ENCODE measurements around the gene EMD.

The EMD gene

DNA sequence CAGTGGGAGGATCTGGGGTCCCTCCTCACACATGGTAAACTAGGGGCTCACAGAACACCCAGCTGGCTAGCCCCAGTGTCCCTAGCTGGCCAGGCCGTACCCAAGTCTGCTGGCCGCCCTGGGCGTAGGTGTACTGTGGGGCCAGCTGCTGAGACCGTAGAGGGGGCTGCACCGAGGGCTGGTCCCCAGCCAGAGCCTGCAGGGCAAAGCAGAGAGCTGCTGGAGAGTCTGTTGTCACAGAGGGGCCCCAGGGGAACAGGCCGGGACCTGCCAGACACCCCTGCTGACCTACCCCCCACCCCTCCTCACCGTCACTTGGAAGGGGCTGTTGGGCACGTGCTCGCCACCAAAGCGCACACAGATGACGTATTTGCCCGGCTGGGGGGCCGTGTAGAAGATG, 24.6 kb upstream of the EMD start:
- Histone ChIP-seq H3K4me1 (ENCODE audit: control insufficient read depth, insufficient read depth, low read length, poor library complexity, severe bottlenecking) (peaks cover 86% of the 10 kb centered on the region), H3K27ac (ENCODE audit: insufficient read depth, low read length, poor library complexity, severe bottlenecking) (no peak overlapping the region), H3K9me3 (ENCODE audit: control insufficient read depth, low read length) (no peaks in the 10 kb centered on the region), H3K36me3 (ENCODE audit: control insufficient read depth, insufficient read depth, low read length) (peaks cover 88% of the 10 kb centered on the region), H3K4me3 (ENCODE audit: insufficient read depth, low read depth, low read length, poor library complexity, severe bottlenecking) (no peak overlapping the region), H3K27me3 (replicated peaks; ENCODE audit: control insufficient read depth, insufficient read depth, low read length, poor library complexity, severe bottlenecking) (no peaks in the 10 kb centered on the region)
- no peak for DNase-seq

DNA sequence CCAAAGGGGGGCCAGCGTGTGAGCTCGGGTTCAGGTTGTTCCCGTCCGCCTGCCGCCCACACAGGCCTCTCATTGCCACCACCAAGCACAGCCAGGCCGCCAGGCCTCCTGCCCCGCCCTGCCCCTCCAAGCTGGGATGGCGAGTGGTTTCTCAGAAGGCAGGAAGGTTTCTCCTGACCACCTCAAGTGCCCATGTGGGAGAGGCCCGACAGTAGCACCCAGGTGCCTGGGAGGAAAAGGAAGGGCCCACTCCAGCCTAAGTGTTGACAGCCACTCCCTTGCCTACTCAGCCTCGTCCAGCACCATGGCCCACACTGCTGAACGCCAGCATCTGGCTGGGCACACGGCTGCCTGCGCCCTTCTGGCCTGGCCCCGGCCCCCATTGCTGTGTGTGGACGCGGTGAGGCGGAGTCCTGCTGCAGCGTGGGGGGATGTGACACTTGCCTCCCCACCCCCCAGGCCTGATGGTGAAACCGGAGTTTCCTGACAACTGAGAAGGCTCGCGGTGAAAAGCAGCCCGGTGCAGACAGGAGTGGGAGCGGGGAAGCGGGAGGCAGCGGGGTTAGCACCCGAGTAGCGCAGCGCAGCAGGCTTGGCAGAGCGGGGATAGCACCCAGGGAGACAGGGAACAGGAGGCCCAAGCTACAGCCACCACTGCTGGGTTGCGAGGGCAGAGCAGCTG, 23.9 kb upstream of the EMD start:
- Histone ChIP-seq H3K36me3 (ENCODE audit: control insufficient read depth, insufficient read depth, low read length) (peaks cover 88% of the 10 kb centered on the region), H3K4me1 (ENCODE audit: control insufficient read depth, insufficient read depth, low read length, poor library complexity, severe bottlenecking) (peaks cover 79% of the 10 kb centered on the region), H3K27me3 (replicated peaks; ENCODE audit: control insufficient read depth, insufficient read depth, low read length, poor library complexity, severe bottlenecking) (no peaks in the 10 kb centered on the region), H3K4me3 (ENCODE audit: insufficient read depth, low read depth, low read length, poor library complexity, severe bottlenecking) (no peak overlapping the region), H3K9me3 (ENCODE audit: control insufficient read depth, low read length) (no peaks in the 10 kb centered on the region), H3K27ac (ENCODE audit: insufficient read depth, low read length, poor library complexity, severe bottlenecking) (peak overlapping the region; percentile 25)
- DNase-seq = no peak

DNA sequence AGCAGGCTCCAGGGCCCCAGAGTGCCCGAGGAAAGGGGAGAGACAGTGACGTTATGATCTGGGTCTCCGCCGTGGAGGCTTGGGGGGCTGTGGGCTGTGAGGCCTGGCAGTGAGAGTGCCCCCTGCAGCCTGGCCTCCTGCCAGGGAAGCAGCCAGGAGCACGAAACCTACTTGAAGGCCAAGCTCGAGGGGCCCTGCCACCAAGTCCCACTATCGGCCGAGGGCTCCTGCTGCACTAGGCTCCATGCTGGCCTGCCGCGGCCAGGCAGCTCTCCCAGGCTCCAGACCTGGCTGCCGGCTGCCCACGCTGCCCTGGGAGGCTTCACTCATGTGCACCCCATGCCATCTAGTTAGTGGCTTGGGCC, 23.3 kb upstream of the EMD start:
- peaks cover 74% of the 10 kb centered on the region for H3K4me1 ChIP-seq (ENCODE audit: control insufficient read depth, insufficient read depth, low read length, poor library complexity, severe bottlenecking)

DNA sequence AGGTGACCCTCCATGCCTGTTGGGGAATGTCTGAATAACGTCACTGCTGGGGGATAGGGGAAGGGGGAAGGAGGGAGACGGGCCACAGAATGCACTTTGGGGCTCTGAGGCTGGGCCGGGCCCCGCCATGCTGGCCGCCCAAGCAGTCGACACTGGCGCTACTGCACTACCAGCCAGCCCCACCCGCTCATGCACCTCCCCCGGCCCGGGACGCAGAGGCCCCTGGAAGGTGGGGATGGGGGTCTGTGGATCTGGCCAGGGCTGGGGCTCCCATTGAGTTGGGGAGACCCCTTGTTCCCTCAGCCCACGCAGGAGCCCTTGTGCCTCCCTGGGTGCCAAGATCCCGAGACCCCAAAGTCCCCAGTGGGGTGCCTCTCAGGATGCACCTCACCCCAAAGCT, 22.5 kb upstream of the EMD start:
- no peak overlapping the region for H3K4me3 ChIP-seq (ENCODE audit: insufficient read depth, low read depth, low read length, poor library complexity, severe bottlenecking)
- H3K36me3 ChIP-seq (ENCODE audit: control insufficient read depth, insufficient read depth, low read length) = peaks cover 87% of the 10 kb centered on the region
- no peak overlapping the region for H3K27ac ChIP-seq (ENCODE audit: insufficient read depth, low read length, poor library complexity, severe bottlenecking)
- no peaks in the 10 kb centered on the region for H3K27me3 ChIP-seq (replicated peaks; ENCODE audit: control insufficient read depth, insufficient read depth, low read length, poor library complexity, severe bottlenecking)
- no peak for DNase-seq
- H3K4me1 ChIP-seq (ENCODE audit: control insufficient read depth, insufficient read depth, low read length, poor library complexity, severe bottlenecking) = peaks cover 70% of the 10 kb centered on the region
- no peaks in the 10 kb centered on the region for H3K9me3 ChIP-seq (ENCODE audit: control insufficient read depth, low read length)

More for the DNA sequence above, 23.3 kb upstream of the EMD start:
- Histone ChIP-seq H3K36me3 (ENCODE audit: control insufficient read depth, insufficient read depth, low read length) (peaks cover 88% of the 10 kb centered on the region), H3K4me3 (ENCODE audit: insufficient read depth, low read depth, low read length, poor library complexity, severe bottlenecking) (no peak overlapping the region), H3K27ac (ENCODE audit: insufficient read depth, low read length, poor library complexity, severe bottlenecking) (peak overlapping the region; percentile 25), H3K27me3 (replicated peaks; ENCODE audit: control insufficient read depth, insufficient read depth, low read length, poor library complexity, severe bottlenecking) (no peaks in the 10 kb centered on the region), H3K9me3 (ENCODE audit: control insufficient read depth, low read length) (no peaks in the 10 kb centered on the region)
- no peak for DNase-seq

DNA sequence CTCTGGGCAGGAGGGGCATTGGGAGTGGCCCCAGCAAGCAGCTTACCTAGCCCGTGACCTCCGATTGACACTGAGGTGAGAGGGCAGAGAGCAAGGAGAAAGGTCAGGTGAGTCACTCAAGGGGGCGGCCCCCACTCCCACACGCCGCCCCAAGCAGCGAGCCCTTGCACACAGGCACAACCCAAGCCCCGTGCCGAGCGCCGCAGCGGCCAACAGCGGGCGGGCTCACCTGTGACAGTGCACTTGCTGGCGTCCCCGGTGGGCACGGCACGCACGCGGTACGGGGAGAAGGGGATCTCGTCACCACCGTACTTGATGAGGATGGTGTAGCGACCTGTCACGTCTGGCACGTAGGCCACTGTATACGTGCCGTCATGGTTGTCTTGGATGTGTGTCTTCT, 21.9 kb upstream of the EMD start:
- H3K9me3 ChIP-seq (ENCODE audit: control insufficient read depth, low read length) = no peaks in the 10 kb centered on the region
- H3K27me3 ChIP-seq (replicated peaks; ENCODE audit: control insufficient read depth, insufficient read depth, low read length, poor library complexity, severe bottlenecking) = no peaks in the 10 kb centered on the region
- H3K4me1 ChIP-seq (ENCODE audit: control insufficient read depth, insufficient read depth, low read length, poor library complexity, severe bottlenecking) = peaks cover 66% of the 10 kb centered on the region
- no peak for DNase-seq
- H3K36me3 ChIP-seq (ENCODE audit: control insufficient read depth, insufficient read depth, low read length) = peaks cover 89% of the 10 kb centered on the region
- H3K4me3 ChIP-seq (ENCODE audit: insufficient read depth, low read depth, low read length, poor library complexity, severe bottlenecking) = no peak overlapping the region
- no peak overlapping the region for H3K27ac ChIP-seq (ENCODE audit: insufficient read depth, low read length, poor library complexity, severe bottlenecking)

DNA sequence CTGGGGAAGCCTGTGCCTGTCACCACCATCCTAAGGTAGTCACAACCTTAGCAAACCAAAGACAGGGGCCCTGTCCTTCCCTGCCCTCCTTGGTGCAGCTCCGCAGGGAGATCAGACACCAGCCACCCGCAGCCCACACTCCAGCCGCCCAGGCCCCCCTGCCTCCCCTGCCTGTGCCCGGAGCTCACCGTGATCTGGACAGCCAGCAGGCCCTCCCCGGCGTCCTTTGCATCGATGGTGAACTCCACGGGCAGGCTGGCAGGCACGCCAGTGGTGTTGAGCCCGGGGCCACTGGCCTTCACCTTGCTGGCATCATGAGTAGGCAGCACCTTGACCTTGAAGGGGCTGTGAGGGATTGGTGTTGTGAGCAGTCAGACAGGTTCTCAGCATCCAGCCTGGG, 21.1 kb upstream of the EMD start:
- no peak for DNase-seq
- peaks cover 58% of the 10 kb centered on the region for H3K4me1 ChIP-seq (ENCODE audit: control insufficient read depth, insufficient read depth, low read length, poor library complexity, severe bottlenecking)
- H3K27ac ChIP-seq (ENCODE audit: insufficient read depth, low read length, poor library complexity, severe bottlenecking) = peak overlapping the region; percentile 18
- H3K27me3 ChIP-seq (replicated peaks; ENCODE audit: control insufficient read depth, insufficient read depth, low read length, poor library complexity, severe bottlenecking) = no peaks in the 10 kb centered on the region
- H3K4me3 ChIP-seq (ENCODE audit: insufficient read depth, low read depth, low read length, poor library complexity, severe bottlenecking) = no peak overlapping the region
- peaks cover 91% of the 10 kb centered on the region for H3K36me3 ChIP-seq (ENCODE audit: control insufficient read depth, insufficient read depth, low read length)
- no peaks in the 10 kb centered on the region for H3K9me3 ChIP-seq (ENCODE audit: control insufficient read depth, low read length)

DNA sequence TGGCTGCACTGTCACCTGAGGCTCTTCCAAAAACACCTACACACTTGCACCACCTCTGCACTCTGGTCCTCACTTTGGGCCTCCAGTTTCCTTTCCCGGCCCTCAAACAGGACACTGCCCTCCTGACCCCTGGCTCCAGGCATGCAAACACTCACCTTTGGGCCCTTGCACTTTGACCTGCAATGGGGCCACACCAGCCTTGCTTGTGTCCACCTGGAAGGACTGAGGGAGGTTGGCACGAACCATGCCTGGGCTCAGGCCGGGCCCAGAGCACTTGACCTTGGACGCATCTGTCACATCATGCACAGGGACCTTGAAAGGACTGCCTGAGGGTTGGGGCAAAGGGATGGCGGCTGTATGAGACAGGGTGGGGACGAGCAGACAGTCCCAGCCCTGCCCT, 20.3 kb upstream of the EMD start:
- peaks cover 50% of the 10 kb centered on the region for H3K4me1 ChIP-seq (ENCODE audit: control insufficient read depth, insufficient read depth, low read length, poor library complexity, severe bottlenecking)
- H3K36me3 ChIP-seq (ENCODE audit: control insufficient read depth, insufficient read depth, low read length) = peaks cover 92% of the 10 kb centered on the region
- no peaks in the 10 kb centered on the region for H3K9me3 ChIP-seq (ENCODE audit: control insufficient read depth, low read length)
- no peak overlapping the region for H3K4me3 ChIP-seq (ENCODE audit: insufficient read depth, low read depth, low read length, poor library complexity, severe bottlenecking)
- H3K27me3 ChIP-seq (replicated peaks; ENCODE audit: control insufficient read depth, insufficient read depth, low read length, poor library complexity, severe bottlenecking) = no peaks in the 10 kb centered on the region
- no peak for DNase-seq
- H3K27ac ChIP-seq (ENCODE audit: insufficient read depth, low read length, poor library complexity, severe bottlenecking) = no peak overlapping the region

DNA sequence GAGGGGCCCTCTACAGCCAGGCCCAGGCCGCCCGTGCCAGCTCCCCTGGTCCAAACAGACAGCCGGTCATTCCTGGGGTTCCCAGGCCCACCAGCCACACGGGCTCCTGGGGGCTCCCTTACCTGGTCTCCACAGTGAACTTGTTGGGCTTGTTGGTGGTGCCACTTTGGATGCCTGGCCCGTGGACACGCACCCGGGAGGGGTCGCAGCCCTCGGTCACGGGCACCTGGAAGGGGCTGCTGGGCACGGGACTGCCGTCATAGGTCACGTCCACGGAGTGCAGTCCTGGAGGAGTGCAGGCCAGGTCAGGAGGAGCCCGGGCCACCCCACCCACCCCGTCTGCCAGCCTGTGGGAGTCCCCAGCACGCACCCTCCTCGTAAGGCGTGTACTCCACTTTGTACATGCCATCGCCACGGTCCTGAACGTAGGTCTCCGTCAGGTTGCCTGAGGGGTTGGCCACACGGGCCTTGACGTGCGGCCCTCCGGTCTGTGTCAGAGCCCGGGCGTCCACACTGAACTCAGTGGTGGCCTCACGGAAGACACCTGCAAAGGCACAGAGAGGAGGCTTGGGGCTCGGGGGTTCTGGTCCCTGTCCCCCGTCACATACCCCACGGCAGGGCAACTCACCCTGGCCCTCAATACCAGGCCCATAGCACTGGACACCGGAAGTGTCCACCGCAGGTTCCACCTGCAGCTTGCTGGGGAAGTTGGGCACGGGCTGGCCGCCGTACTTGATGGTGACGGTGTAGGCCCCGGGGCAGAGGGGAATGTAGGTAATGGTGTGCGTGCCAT, 19.5 kb upstream of the EMD start:
- peaks cover 42% of the 10 kb centered on the region for H3K4me1 ChIP-seq (ENCODE audit: control insufficient read depth, insufficient read depth, low read length, poor library complexity, severe bottlenecking)
- H3K36me3 ChIP-seq (ENCODE audit: control insufficient read depth, insufficient read depth, low read length) = peaks cover 92% of the 10 kb centered on the region

DNA sequence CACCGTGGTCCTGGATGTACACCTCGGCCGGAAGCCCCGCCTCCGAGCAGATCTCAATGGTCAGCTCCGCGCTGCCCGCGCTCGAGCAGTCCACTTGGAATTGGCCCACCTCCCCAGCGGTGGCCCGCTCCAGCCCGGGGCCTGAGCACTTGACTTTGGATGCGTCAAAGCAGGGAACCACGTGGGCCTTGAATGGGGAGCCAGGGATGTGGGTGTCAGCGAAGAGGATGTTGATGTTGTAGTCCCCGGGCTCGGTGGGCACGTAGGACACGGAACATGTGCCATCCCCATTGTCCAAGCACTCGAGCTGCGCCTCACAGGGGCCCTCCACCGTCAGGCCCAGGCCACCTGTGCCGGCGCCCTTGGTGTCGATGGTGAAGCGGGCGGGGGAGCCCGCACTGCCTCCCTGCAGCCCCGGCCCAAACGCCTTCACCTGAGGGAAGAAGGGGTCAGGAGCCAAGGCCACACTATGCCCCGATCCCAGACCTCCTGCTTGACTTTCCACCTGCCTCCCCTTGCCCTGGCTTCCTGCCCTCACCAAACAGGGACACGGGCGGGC, 18.9 kb upstream of the EMD start:
- no peaks in the 10 kb centered on the region for H3K27me3 ChIP-seq (replicated peaks; ENCODE audit: control insufficient read depth, insufficient read depth, low read length, poor library complexity, severe bottlenecking)
- H3K36me3 ChIP-seq (ENCODE audit: control insufficient read depth, insufficient read depth, low read length) = peaks cover 92% of the 10 kb centered on the region
- H3K4me3 ChIP-seq (ENCODE audit: insufficient read depth, low read depth, low read length, poor library complexity, severe bottlenecking) = no peak overlapping the region
- no peak for DNase-seq
- H3K4me1 ChIP-seq (ENCODE audit: control insufficient read depth, insufficient read depth, low read length, poor library complexity, severe bottlenecking) = peaks cover 35% of the 10 kb centered on the region
- H3K27ac ChIP-seq (ENCODE audit: insufficient read depth, low read length, poor library complexity, severe bottlenecking) = no peak overlapping the region
- no peaks in the 10 kb centered on the region for H3K9me3 ChIP-seq (ENCODE audit: control insufficient read depth, low read length)

More for the DNA sequence above, 19.5 kb upstream of the EMD start:
- H3K9me3 ChIP-seq (ENCODE audit: control insufficient read depth, low read length) = no peaks in the 10 kb centered on the region
- H3K27me3 ChIP-seq (replicated peaks; ENCODE audit: control insufficient read depth, insufficient read depth, low read length, poor library complexity, severe bottlenecking) = no peaks in the 10 kb centered on the region
- no peak for DNase-seq
- no peak overlapping the region for H3K4me3 ChIP-seq (ENCODE audit: insufficient read depth, low read depth, low read length, poor library complexity, severe bottlenecking)
- no peak overlapping the region for H3K27ac ChIP-seq (ENCODE audit: insufficient read depth, low read length, poor library complexity, severe bottlenecking)

DNA sequence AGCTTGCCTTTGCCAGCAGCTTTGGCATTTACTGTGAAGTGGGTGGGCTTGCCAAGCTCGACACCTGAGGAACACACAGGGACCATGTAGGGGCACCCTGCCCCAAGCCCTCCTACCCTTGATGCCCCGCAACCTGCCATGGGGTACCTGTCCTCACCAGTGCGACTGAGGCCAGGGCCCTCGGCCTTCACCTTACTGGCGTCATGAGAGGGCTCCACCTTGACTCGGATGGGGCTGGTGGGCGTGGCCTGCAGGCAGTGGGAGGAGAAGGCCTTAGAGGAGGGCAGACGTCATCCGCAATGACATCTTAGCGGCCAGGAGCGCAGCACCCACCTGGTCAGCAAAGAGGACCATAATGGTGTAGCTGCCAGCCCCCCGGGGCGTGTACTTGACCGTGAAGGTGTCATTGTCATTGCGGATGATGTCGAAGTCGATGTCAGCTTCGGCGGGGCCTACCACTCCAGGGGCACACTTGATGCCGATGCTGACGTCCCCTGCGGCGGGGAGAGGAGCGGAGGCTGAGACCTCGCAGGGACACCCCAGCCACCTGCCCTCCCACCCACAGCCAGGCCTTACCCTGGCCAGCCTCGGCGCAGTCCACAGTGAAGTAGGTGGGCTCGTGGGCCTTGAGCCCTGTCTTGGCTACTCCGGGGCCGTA, 16.9 kb upstream of the EMD start:
- Histone ChIP-seq H3K9me3 (ENCODE audit: control insufficient read depth, low read length) (no peaks in the 10 kb centered on the region), H3K36me3 (ENCODE audit: control insufficient read depth, insufficient read depth, low read length) (peaks cover 94% of the 10 kb centered on the region), H3K27me3 (replicated peaks; ENCODE audit: control insufficient read depth, insufficient read depth, low read length, poor library complexity, severe bottlenecking) (no peaks in the 10 kb centered on the region), H3K4me1 (ENCODE audit: control insufficient read depth, insufficient read depth, low read length, poor library complexity, severe bottlenecking) (peaks cover 33% of the 10 kb centered on the region), H3K27ac (ENCODE audit: insufficient read depth, low read length, poor library complexity, severe bottlenecking) (no peak overlapping the region), H3K4me3 (ENCODE audit: insufficient read depth, low read depth, low read length, poor library complexity, severe bottlenecking) (no peak overlapping the region)
- DNase-seq = no peak

Measured in effector memory CD4-positive, alpha-beta T cell (primary cell).